Activated CD4-positive, alpha-beta T cell treated with anti-CD3 and anti-CD28 coated beads, Interleukin-2, amount 50 U/mL, for 48 hours (primary cell): Measurements from ENCODE around the gene MLC1.
A peak's percentile ranks its signal among the peaks of the same experiment; 100 is the strongest.
"Not testable (repeated sequence)": the region's sequence is repeated elsewhere in the genome, so short reads cannot be mapped to it uniquely, and the experiment has no call there.

Experiments used
- DNase-seq, 2 experiments: peaks; one replicate each; pipeline ENCODE4 v3.0.0-alpha.2; 2020

The MLC1 gene

GRCh38 chr22:50101870-50102565 is 16.8 kb upstream of the MLC1 start:
- no peak for DNase-seq

GRCh38 chr22:50098052-50098451 is 12.8 kb upstream of the MLC1 start:
- no peak for DNase-seq

- no peak for DNase-seq
Measured at GRCh38 chr22:50092342-50092741, 7.1 kb upstream of the MLC1 start.

- no peak for DNase-seq
Measured at GRCh38 chr22:50091092-50091768, 6.0 kb upstream of the MLC1 start.

- DNase-seq = no peak
Measured at GRCh38 chr22:50090412-50090714, 5.1 kb upstream of the MLC1 start.

- peak; percentile 9 to 10 for DNase-seq
Measured at GRCh38 chr22:50089682-50090411, 4.6 kb upstream of the MLC1 start, which contains the start of gene MOV10L1. Gene MOV10L1, plus strand, starts transcription at chr22:50090006. Its CDS starts 83 bp downstream, at chr22:50090089.

- no peak for DNase-seq
Measured at GRCh38 chr22:50089231-50089630, 4.0 kb upstream of the MLC1 start.

- DNase-seq = no peak
Measured at GRCh38 chr22:50088096-50088495, 2.9 kb upstream of the MLC1 start.

GRCh38 chr22:50087646-50088045 is 2.4 kb upstream of the MLC1 start:
- DNase-seq = no peak

GRCh38 chr22:50086975-50087374 is 1.7 kb upstream of the MLC1 start:
- DNase-seq = not testable (repeated sequence)

- DNase-seq = no peak
Measured at GRCh38 chr22:50086526-50086925, 1.3 kb upstream of the MLC1 start.

GRCh38 chr22:50084614-50085021 is 608 bp downstream of the MLC1 start:
- DNase-seq = no peak

- no peak for DNase-seq
Measured at GRCh38 chr22:50084080-50084477, 1.1 kb downstream of the MLC1 start.

- no peak for DNase-seq
Measured at GRCh38 chr22:50083462-50084079, 1.7 kb downstream of the MLC1 start.

GRCh38 chr22:50082961-50083461 is 2.2 kb downstream of the MLC1 start:
- DNase-seq = no peak

GRCh38 chr22:50082197-50082715 is 3.0 kb downstream of the MLC1 start:
- DNase-seq = no peak

- DNase-seq = no peak
Measured at GRCh38 chr22:50081426-50082196, 3.6 kb downstream of the MLC1 start.

- DNase-seq = no peak
Measured at GRCh38 chr22:50080077-50080465, 5.2 kb downstream of the MLC1 start.

- no peak for DNase-seq
Measured at GRCh38 chr22:50078761-50079160, 6.5 kb downstream of the MLC1 start.

- DNase-seq = no peak
Measured at GRCh38 chr22:50078246-50078645, 7.0 kb downstream of the MLC1 start.

- DNase-seq = no peak
Measured at GRCh38 chr22:50076646-50077535, 8.3 kb downstream of the MLC1 start.
